IMR-90 (cell line): ENCODE measurements around the gene SHISA8. TPM values are rescaled to one million over a fixed set of nuclear protein-coding genes. Genes with fewer than 3 reads are reported as not detected.

ENCODE experiments used
- FOS ChIP-seq: fragments of 150-350 bp; IDR thresholded peaks from 2 replicates; pipeline ENCODE4 v1.6.1; 2016; ENCODE audit warnings: low read depth, low read length
- polyA plus RNA-seq, 3 experiments: library from polyadenylated mRNA; depleted of rRNA; stranded (reverse); fragments of >200 nt; gene quantifications; 2 replicates each; pipeline ENCODE4 v1.2.3, GENCODE V29; 2012; ENCODE audit warnings: low replicate concordance in 1 of 3
- total RNA-seq: library from RNA; depleted of rRNA; stranded (reverse); fragments of >200 nt; gene quantifications from 2 replicates; pipeline ENCODE4 v1.2.3, GENCODE V29; 2012
- TF ChIP-seq, protein P1 (sequence below): fragments of 150-350 bp; IDR thresholded peaks from 2 replicates; pipeline ENCODE4 v1.6.1; 2017; ENCODE audit warnings: mild to moderate bottlenecking, antibody characterized with exemption, low read length, low read depth

SHISA8 gene
- total and polyA plus RNA-seq, 2 of the 4 experiments (the other 2 are of a cell fraction): not detected

DNA sequence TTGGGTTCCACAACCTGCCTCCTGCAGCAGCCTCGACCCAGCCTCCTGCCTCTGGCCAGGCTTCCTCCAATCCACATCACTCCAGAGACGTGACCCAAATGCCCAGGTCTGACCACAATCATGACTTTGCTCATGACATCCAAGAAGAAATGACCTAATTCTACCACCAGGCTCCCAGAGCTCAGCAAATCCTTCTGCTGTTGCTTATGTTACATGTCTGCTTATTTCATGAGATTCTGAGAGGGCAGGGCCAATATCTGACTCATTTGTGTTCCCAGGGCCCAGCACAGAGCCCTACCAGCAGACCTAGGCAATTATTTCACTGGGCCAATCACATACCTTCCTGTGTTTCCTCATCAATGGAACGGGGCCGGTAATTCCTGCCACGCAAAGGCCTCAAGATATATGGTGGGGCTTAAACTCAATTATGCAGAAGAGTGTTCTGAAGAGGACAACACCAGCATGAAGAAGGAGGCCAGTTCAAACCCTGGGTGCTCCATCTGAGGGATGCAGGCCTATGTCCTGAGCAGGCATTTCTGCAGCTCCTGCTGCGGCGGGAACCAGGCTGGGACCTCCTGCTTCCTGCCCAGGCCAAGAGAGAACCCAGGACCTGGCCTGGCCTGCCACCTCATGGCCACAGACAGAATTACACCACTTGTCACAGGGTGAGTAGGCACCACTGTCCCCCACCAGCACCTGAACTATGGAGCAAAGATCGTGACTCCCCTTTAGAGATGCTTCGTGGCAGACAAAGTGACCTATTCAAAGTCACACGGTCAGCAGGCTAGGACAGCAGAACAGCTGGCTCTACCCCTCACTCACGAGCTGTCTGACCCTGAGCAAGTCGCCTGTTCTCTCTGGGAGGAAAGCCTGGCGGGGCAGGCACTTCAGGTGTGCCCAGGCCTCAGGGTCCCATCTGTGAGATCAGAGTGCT lies 26.2 kb upstream of the SHISA8 start (continued):
- TF ChIP-seq FOS: no peak; the same call in none of the 2 replicates
- TF ChIP-seq, protein P1, sequence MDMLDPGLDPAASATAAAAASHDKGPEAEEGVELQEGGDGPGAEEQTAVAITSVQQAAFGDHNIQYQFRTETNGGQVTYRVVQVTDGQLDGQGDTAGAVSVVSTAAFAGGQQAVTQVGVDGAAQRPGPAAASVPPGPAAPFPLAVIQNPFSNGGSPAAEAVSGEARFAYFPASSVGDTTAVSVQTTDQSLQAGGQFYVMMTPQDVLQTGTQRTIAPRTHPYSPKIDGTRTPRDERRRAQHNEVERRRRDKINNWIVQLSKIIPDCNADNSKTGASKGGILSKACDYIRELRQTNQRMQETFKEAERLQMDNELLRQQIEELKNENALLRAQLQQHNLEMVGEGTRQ: no peak
